GM12872 (cell line): ENCODE data around the gene C9orf85.
A peak's percentile ranks its signal among the peaks of the same experiment; 100 is the strongest.

Experiments
- TF ChIP-seq, protein P1 (sequence below): IDR thresholded peaks from 3 replicates; pipeline ENCODE4 v1.5.1; 2011; ENCODE audit warnings: low read depth, mild to moderate bottlenecking, low read length, moderate library complexity; ENCODE audit not compliant: insufficient read depth

The C9orf85 gene

DNA sequence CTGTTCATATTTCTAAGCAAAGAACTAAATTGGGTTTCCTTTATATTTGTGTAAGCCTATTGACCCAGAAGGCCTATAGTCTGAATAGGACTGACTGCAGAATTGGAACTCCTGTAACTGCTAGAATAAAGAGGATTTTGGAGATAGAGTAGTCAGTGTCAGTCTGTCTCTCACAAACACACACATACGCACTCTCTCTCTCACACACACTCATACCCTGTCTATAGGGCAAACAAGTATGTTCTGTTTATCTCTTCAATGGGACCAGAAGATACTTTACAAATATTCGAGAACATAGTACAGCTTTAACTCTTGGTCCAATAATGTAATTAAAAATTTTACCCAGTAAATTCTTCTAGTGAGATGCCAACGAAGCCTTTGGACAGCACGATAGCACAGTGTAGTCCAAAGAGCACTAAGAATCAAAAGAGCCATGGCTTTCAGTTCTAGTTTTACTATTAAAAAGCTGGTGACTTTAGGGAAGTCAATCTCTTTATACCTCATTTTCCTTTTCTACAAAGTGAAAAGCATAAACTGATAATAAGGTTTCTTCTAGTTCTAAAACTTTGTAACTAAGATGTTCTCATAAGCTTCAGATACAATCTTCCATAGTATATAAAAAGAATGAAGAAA is 19.8 kb upstream of the C9orf85 start:
- TF ChIP-seq, protein P1, sequence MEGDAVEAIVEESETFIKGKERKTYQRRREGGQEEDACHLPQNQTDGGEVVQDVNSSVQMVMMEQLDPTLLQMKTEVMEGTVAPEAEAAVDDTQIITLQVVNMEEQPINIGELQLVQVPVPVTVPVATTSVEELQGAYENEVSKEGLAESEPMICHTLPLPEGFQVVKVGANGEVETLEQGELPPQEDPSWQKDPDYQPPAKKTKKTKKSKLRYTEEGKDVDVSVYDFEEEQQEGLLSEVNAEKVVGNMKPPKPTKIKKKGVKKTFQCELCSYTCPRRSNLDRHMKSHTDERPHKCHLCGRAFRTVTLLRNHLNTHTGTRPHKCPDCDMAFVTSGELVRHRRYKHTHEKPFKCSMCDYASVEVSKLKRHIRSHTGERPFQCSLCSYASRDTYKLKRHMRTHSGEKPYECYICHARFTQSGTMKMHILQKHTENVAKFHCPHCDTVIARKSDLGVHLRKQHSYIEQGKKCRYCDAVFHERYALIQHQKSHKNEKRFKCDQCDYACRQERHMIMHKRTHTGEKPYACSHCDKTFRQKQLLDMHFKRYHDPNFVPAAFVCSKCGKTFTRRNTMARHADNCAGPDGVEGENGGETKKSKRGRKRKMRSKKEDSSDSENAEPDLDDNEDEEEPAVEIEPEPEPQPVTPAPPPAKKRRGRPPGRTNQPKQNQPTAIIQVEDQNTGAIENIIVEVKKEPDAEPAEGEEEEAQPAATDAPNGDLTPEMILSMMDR, result no peak

DNA sequence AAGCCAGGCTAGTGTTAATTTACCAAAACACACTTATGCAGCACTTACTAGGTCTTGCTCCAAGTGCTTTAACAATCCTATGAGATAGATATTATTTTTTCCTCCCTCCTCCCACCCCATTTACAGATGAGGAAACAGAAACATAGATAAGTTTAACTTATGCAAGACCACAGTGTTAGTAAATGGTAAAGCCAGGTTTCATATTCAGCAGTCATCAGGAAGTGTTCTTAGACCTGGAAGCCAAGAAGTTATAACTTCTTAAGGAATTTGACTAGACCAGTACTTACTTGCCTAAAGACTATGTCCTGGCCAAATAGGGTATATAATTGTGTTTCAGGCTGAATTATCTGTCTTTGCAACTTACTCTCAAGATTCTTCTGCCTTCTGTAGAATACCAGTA is 16.3 kb upstream of the C9orf85 start:
- TF ChIP-seq, protein P1, result no peak

DNA sequence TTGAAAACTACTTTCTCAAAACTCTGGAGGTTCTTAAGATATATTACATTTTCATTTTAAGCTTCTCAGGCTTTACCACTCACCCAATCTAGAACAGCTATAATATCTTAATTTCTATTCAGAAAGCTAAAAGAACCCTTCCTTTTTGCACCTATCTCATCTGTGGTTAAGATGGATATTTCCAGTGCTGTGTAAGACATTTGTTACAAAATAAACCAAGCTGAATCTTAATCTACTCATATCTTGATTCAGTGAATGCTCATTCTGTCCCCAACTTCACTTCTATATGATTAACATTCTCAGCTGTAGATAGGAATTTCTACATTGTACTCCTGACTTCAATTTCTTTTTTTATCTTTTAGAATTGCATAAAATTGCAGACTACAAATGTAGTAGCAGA is 15.5 kb upstream of the C9orf85 start:
- TF ChIP-seq, protein P1, result no peak

DNA sequence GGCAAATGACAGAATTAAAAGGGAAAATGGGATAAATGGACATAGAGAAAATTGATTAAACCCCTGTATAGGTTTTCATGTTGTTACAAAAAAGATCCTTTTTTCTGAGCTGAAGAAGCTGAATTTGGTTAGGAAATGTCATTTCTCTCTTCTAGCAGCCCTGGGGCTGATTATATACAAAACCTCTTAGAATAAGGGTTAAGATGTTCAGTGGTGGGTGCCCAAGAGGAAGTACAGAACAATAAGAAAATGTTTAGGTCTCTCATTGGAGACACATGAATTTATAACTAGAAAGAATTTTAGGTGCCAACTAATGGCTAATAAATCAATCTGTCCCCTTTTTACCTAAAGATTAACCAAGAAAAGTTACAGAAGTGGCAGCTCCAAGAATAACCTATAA is 14.7 kb upstream of the C9orf85 start:
- TF ChIP-seq, protein P1, result no peak

DNA sequence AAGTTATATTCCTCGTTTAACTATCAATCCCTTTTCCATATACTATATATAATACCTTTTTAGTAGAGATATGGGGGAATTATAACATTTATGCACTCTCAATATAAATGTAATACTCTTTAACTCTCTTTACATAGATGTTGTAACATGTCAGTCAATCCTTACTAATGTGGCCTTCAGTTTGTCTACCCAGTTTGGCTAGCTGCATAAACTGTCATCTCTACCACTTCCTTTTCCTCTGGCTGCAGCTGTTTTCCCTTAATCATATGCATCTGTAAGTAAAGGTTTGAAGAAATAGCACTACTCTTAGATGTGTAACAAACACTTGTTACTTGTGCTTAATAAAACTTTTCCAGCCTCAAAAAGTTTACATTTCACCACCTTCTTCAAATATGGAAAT is 13.9 kb upstream of the C9orf85 start:
- TF ChIP-seq, protein P1, result no peak

DNA sequence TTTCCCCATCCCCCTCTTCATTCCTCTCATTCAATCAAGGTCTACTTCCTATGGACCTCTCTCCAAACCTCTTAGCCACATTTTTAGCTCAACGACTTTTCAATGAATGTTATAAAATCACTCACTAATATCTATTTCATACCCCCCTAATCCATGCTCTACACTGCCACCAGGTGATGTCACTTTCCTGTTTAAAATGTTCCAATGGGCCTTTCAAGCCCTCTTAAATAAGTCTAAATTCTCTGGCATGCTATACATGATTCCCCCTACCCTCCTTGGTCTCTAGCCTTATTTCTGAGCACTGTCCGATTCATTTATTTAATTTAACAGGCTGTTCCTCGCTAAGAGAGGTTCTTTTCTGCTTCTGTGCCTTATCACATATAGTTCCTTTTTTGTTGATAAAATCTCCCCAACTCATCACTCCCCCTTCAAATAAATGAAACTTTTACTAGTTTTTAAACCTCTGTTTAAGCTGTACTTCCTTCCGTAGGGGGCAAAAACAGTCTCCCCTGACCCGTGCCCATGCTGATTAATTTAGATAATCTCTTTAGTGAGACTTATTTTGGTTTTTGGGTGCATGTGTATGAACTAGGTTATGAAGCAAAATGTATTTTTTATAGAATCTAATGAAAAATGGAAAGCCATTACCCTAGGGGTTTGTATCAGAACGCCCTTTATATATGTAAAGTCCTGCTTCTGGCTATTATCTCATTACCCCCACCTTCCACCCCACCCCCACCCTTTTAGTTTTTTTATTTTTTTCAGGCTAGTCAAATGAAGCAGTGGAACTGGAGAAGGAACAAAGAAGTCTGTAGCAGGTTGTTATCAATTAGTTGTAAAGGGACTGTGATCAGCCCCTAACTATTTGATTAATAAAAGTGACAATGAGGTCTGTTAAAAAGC is 9.5 kb upstream of the C9orf85 start:
- TF ChIP-seq, protein P1, result peak; percentile 25; the same call in 1 of the 3 replicates

DNA sequence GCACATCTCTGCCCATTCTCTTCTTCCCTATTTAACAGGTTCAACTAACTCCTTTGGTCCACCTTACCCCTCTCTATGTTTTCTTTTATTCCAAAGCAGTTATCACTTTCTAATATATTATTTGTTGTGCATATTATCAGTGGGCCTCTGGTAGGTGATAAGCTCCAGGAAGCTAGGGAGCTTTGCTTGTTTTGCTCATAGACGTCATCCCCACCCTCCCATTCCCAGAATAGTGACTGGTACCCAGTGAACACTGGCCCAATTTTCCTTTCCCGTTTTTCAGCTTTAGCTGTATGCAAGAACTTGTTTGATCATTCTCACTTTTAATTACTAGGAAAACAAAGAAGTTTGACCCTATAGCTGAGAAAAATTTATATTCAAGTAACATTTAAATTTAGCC is 7.4 kb upstream of the C9orf85 start:
- TF ChIP-seq, protein P1, result no peak
